CD14-positive monocyte (primary cell): Measurements from ENCODE around the gene IL9. TPM values are rescaled to one million over a fixed set of nuclear protein-coding genes. Genes with fewer than 3 reads are reported as not detected.
A peak's percentile ranks its signal among the peaks of the same experiment; 100 is the strongest.

Experiments
- DNase-seq, 3 donors: peaks; one replicate each; pipeline ENCODE4 v3.0.0-alpha.2; 2011 to 2022
- H2AFZ ChIP-seq: 2 replicates; pipeline ENCODE4 v1.6.0; 2012; ENCODE audit warnings: mild to moderate bottlenecking, low read depth, low read length, inconsistent platforms; ENCODE audit not compliant: insufficient read depth, poor library complexity, severe bottlenecking
- H3K27ac ChIP-seq, 2 donors: 1 replicate in 1 of 2; 2 replicates in 1 of 2; pipeline ENCODE4 v1.5.1; 2012 to 2013; ENCODE audit warnings: low read length in 2 of 2, control low read depth in 1 of 2, inconsistent platforms in 1 of 2, low read depth in 1 of 2, mild to moderate bottlenecking in 1 of 2
- H3K27me3 ChIP-seq, 2 donors: one replicate each; pipeline versions ENCODE4 v1.6.0 to v1.6.1; 2011 to 2013; ENCODE audit warnings: low read length in 2 of 2; ENCODE audit not compliant: control insufficient read depth in 2 of 2, insufficient read depth in 2 of 2
- H3K36me3 ChIP-seq, 2 donors: replicated peaks in 1 of 2; 1 replicate in 1 of 2; 2 replicates in 1 of 2; pipeline versions ENCODE4 v1.5.1 to v1.6.1; 2012 to 2013; ENCODE audit warnings: low read length in 2 of 2, control low read depth in 1 of 2, inconsistent platforms in 1 of 2, mild to moderate bottlenecking in 1 of 2; ENCODE audit not compliant: insufficient read depth in 2 of 2, control insufficient read depth in 1 of 2
- H3K4me1 ChIP-seq, 2 donors: 1 replicate in 1 of 2; 2 replicates in 1 of 2; pipeline versions ENCODE4 v1.5.1 to v1.6.1; 2012 to 2013; ENCODE audit warnings: low read length in 2 of 2, control low read depth in 1 of 2, inconsistent platforms in 1 of 2, mild to moderate bottlenecking in 1 of 2, moderate library complexity in 1 of 2; ENCODE audit not compliant: insufficient read depth in 2 of 2, control insufficient read depth in 1 of 2
- H3K4me2 ChIP-seq: replicated peaks from 2 replicates; pipeline ENCODE3; 2012; ENCODE audit warnings: low read length, moderate library complexity, mild to moderate bottlenecking; ENCODE audit not compliant: poor library complexity, severe bottlenecking; ENCODE audit errors: extremely low read depth
- H3K4me3 ChIP-seq, 3 experiments: fragments of 200-600 bp in 1 of 3; sonication (generic) in 1 of 3; replicated peaks in 1 of 3; 1 replicate in 2 of 3; 2 replicates in 1 of 3; pipeline ENCODE4 v1.5.1; 2011 to 2013; ENCODE audit warnings: low read length in 3 of 3, mild to moderate bottlenecking in 3 of 3, control low read depth in 2 of 3, low read depth in 2 of 3, inconsistent platforms in 1 of 3, moderate library complexity in 1 of 3
- H3K79me2 ChIP-seq: 2 replicates; pipeline ENCODE4 v1.6.0; 2012; ENCODE audit warnings: mild to moderate bottlenecking, control low read depth, inconsistent platforms, low read length, moderate library complexity; ENCODE audit not compliant: insufficient read depth
- H3K9ac ChIP-seq: 2 replicates; pipeline ENCODE4 v1.6.0; 2017; ENCODE audit warnings: low read length, mild to moderate bottlenecking; ENCODE audit not compliant: insufficient read depth, poor library complexity, severe bottlenecking
- H3K9me3 ChIP-seq, 2 donors: replicated peaks in 1 of 2; 1 replicate in 1 of 2; 2 replicates in 1 of 2; pipeline versions ENCODE4 v1.5.1 to v1.6.1; 2012 to 2013; ENCODE audit warnings: low read length in 2 of 2, control low read depth in 1 of 2; ENCODE audit not compliant: control insufficient read depth in 1 of 2, insufficient read depth in 1 of 2
- H4K20me1 ChIP-seq: 2 replicates; pipeline ENCODE4 v1.6.0; 2012; ENCODE audit warnings: mild to moderate bottlenecking, low read length, control low read depth, moderate library complexity; ENCODE audit not compliant: insufficient read depth
- H3K27ac Mint-ChIP-seq, 7 donors: one replicate each; pipeline ENCODE4 v1.8.0; 2020; ENCODE audit warnings: mild to moderate bottlenecking in 7 of 7, mixed read lengths in 7 of 7, moderate library complexity in 6 of 7, inconsistent platforms in 2 of 7
- H3K27me3 Mint-ChIP-seq, 3 donors: one replicate each; pipeline ENCODE4 v1.8.0; 2021 to 2022; ENCODE audit warnings: low read depth in 3 of 3, mild to moderate bottlenecking in 3 of 3, mixed read lengths in 3 of 3, moderate library complexity in 3 of 3, inconsistent platforms in 1 of 3
- H3K36me3 Mint-ChIP-seq, 2 donors: one replicate each; pipeline ENCODE4 v1.8.0; 2020; ENCODE audit warnings: mixed read lengths in 2 of 2, inconsistent platforms in 1 of 2, mild to moderate bottlenecking in 1 of 2
- H3K4me1 Mint-ChIP-seq: one replicate; pipeline ENCODE4 v1.8.0; 2020; ENCODE audit warnings: mild to moderate bottlenecking, mixed read lengths
- H3K4me3 Mint-ChIP-seq, 2 donors: one replicate each; pipeline ENCODE4 v1.8.0; 2020; ENCODE audit warnings: mild to moderate bottlenecking in 2 of 2, mixed read lengths in 2 of 2, moderate library complexity in 1 of 2
- H3K9me3 Mint-ChIP-seq, 7 donors: one replicate each; pipeline ENCODE4 v1.8.0; 2020 to 2022; ENCODE audit warnings: mixed read lengths in 7 of 7, mild to moderate bottlenecking in 6 of 7, moderate library complexity in 6 of 7, inconsistent platforms in 2 of 7
- CTCF ChIP-seq: fragments of 200-600 bp; IDR thresholded peaks from one replicate; pipeline ENCODE4 v1.8.0; 2022; ENCODE audit warnings: antibody characterized with exemption, mild to moderate bottlenecking
- WGBS: methylation state at CpG from one replicate; pipeline ENCODE4 v1.1.5; 2013; ENCODE audit warnings: missing lambda C conversion rate; ENCODE audit not compliant: insufficient coverage; 5-methylcytosine and 5-hydroxymethylcytosine counted together
- intact Hi-C, 2 donors: fragments of 100-400 bp; cut with micrococcal nuclease; formaldehyde crosslinking; loops; one replicate each; pipeline versions ENCODE4 v1.15.0 to v1.15.1; 2023
- polyA plus RNA-seq, 3 donors: library from polyadenylated mRNA; depleted of rRNA in 1 of 3; unstranded in 2 of 3; stranded (reverse) in 1 of 3; fragments of 300-500 nt in 2 of 3; fragments of >200 nt in 1 of 3; fragmentation: Illumina TruSeq in 2 of 3; gene quantifications; 1 replicate in 2 of 3; 2 replicates in 1 of 3; pipeline ENCODE4 v1.2.3, GENCODE V29; 2012 to 2021

The IL9 gene
- polyA plus RNA-seq, 3 donors = not detected

- H3K4me3 Mint-ChIP-seq = no peak overlapping the region
- no peak overlapping the region for H3K4me2 ChIP-seq
- H3K9me3 Mint-ChIP-seq = no peaks in the 10 kb centered on the region
- no peak overlapping the region for H3K4me3 ChIP-seq
- H3K36me3 ChIP-seq = no peaks in the 10 kb centered on the region
- no peak for TF ChIP-seq CTCF
- H3K27ac Mint-ChIP-seq = peak overlapping the region in 1 of 7 donors; percentile 48
- no peaks in the 10 kb centered on the region for H3K4me1 ChIP-seq
- peaks cover 8 to 19% (median 18%) of the 10 kb centered on the region in 3 donors for H3K27me3 Mint-ChIP-seq
- DNase-seq = no peak
- no peak overlapping the region for H3K27ac ChIP-seq
- no peaks in the 10 kb centered on the region for H4K20me1 ChIP-seq
- H3K27me3 ChIP-seq = no peaks in the 10 kb centered on the region
- intact Hi-C loops = no loop called here
- no peaks in the 10 kb centered on the region for H3K79me2 ChIP-seq
- H3K36me3 Mint-ChIP-seq = no peaks in the 10 kb centered on the region
- no peak overlapping the region for H2AFZ ChIP-seq
- H3K9me3 ChIP-seq = no peaks in the 10 kb centered on the region
- no peaks in the 10 kb centered on the region for H3K4me1 Mint-ChIP-seq
- WGBS = no CpG with 5 or more reads among the region's 2 CpGs
- H3K9ac ChIP-seq = no peak overlapping the region
These were observed 27.0 kb downstream of the IL9 start for GRCh38 chr5:135868681-135869080.

DNA sequence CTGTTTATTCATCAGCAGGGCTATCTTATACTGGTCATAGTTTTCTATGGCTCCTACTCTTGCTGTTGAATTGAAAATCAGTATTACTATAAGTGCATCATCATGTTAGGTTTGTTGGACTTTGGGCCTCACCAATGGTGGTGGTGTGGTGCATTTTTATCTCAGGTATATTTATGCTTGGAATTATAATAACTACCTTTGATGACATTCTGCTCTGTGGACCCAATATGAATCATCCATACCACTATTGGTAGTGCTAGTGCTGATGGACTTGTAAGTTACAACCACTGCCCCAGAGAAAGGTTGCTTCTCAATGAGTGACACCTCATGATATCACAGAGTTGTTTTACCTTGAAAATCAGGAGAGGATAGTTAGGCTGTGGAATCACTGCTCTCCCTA is 28.0 kb downstream of the IL9 start:
- Histone ChIP-seq H3K4me1 (no peaks in the 10 kb centered on the region), H4K20me1 (no peaks in the 10 kb centered on the region), H3K4me2 (no peak overlapping the region), H3K36me3 (no peaks in the 10 kb centered on the region), H2AFZ (no peak overlapping the region), H3K27me3 (no peaks in the 10 kb centered on the region), H3K9ac (no peak overlapping the region), H3K79me2 (no peaks in the 10 kb centered on the region), H3K27ac (no peak overlapping the region), H3K9me3 (no peaks in the 10 kb centered on the region), H3K4me3 (no peak overlapping the region)
- Mint-ChIP-seq H3K9me3 (no peaks in the 10 kb centered on the region), H3K27me3 (peaks cover 12 to 17% (median 16%) of the 10 kb centered on the region in 3 donors), H3K36me3 (no peaks in the 10 kb centered on the region), H3K4me1 (no peaks in the 10 kb centered on the region), H3K27ac (no peak overlapping the region), H3K4me3 (no peak overlapping the region)
- no peak for TF ChIP-seq CTCF
- intact Hi-C loops = no loop called here
- DNase-seq = no peak
